ENCODE data around the gene MARCHF4. TPM values are rescaled to one million over a fixed set of nuclear protein-coding genes. Genes with fewer than 3 reads are reported as not detected.
A peak's percentile ranks its signal among the peaks of the same experiment; 100 is the strongest.

MARCHF4 gene
- total and polyA plus RNA-seq, 9 of the 15 experiments (the other 6 are each of a cell fraction or from before 2014, with no cell fraction given): 0.05 TPM; not detected in 8

DNA sequence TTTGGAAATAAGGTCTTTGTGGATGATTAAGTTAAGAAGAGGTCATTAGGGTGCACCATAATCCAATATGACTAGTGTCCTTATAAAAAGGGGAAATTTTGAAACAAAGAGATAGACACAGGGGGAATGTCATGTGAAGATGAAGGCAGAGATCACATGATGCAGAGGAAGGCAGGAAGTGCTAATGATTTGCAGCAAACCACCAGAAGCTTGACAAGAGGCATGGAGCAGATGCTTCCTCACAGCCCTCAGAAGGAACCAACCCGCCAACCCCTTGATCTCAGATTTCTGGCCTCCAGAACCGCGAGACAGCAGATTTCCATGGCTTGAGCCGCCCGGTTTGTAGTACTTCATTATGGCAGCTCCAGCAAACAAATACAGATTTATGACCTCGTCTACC, 22.6 kb upstream of the MARCHF4 start:
- 11% methylated on average over 6 of the region's 6 CpGs for WGBS (ENCODE audit: insufficient coverage, low coverage, missing lambda C conversion rate)
- no peaks in the 10 kb centered on the region for H3K27me3 ChIP-seq (ENCODE audit: control insufficient read depth in 2 of 2, insufficient read depth in 2 of 2, low read length in 2 of 2)
- in situ Hi-C loops (cut with MboI) (no loop called here), intact Hi-C loops (cut with micrococcal nuclease) (no loop called here)
- no peaks in the 10 kb centered on the region for H3K79me2 ChIP-seq (ENCODE audit: control insufficient read depth, insufficient read depth, low read length)
- H3K9me3 ChIP-seq (replicated peaks; ENCODE audit: control insufficient read depth, insufficient read depth, low read depth, low read length): no peaks in the 10 kb centered on the region
- BruUV-seq (replicated peaks): no TSS peak
- CTCF ChIA-PET (ENCODE audit: low intra/inter-chr PET ratio): no interaction called here
- no peak for DNase-seq (ENCODE audit: extremely low read depth in 1 of 4, low spot score in 3 of 4)
- TF ChIP-seq, protein P1, sequence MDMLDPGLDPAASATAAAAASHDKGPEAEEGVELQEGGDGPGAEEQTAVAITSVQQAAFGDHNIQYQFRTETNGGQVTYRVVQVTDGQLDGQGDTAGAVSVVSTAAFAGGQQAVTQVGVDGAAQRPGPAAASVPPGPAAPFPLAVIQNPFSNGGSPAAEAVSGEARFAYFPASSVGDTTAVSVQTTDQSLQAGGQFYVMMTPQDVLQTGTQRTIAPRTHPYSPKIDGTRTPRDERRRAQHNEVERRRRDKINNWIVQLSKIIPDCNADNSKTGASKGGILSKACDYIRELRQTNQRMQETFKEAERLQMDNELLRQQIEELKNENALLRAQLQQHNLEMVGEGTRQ (CRISPR knock-in tag; IDR thresholded peaks at IDR 0.05): peak; percentile 23; the same call in 1 of the 2 replicates
- TF ChIP-seq TFE3 (CRISPR knock-in tag; IDR thresholded peaks at IDR 0.05) (peak; percentile 66), FOXA1 (IDR thresholded peaks at IDR 0.05; ENCODE audit: borderline replicate concordance) (no peak)
- FAIRE-seq: no peak
- H3K4me1 ChIP-seq (replicated peaks in 1 of 2; ENCODE audit: control insufficient read depth in 2 of 2, insufficient read depth in 2 of 2, low read length in 2 of 2): peaks cover 9 to 13% of the 10 kb centered on the region in 2 experiments; a peak in 3 of 5 replicates
- no peak overlapping the region for H3K4me3 ChIP-seq
- H3K9ac ChIP-seq (ENCODE audit: insufficient read depth in 1 of 2, low read depth in 2 of 2, low read length in 2 of 2): no peak overlapping the region
- no peaks in the 10 kb centered on the region for H3K36me3 ChIP-seq (ENCODE audit: control insufficient read depth, insufficient read depth, low read length)
- no peaks in the 10 kb centered on the region for H3K9me1 ChIP-seq (ENCODE audit: control insufficient read depth, insufficient read depth, low read length)
- no peak overlapping the region for H3K27ac ChIP-seq (ENCODE audit: extremely low read depth, low read depth, low read length)
- no peak for ATAC-seq
- POLR2A ChIA-PET: no interaction called here
- no peaks in the 10 kb centered on the region for H4K20me1 ChIP-seq (replicated peaks; ENCODE audit: control insufficient read depth, insufficient read depth, low read length)
- H3K4me2 ChIP-seq (ENCODE audit: insufficient read depth, low read length): no peak overlapping the region
- H2AFZ ChIP-seq (ENCODE audit: low read depth, low read length): no peak overlapping the region

Data from K562 (cell line).